PFSK-1 (cell line): ENCODE measurements around the gene NECTIN1.

Experiments used
- FOXP2 ChIP-seq: optimal IDR thresholded peaks from 2 replicates; pipeline ENCODE3; 2011; ENCODE audit warnings: borderline replicate concordance, control low read depth, inconsistent platforms; ENCODE audit not compliant: insufficient read depth; ENCODE audit errors: extremely low read length, extremely low read depth
- POLR2AphosphoS5 ChIP-seq: IDR thresholded peaks from 2 replicates; pipeline ENCODE4 v1.6.1; 2012; ENCODE audit warnings: low read depth, mild to moderate bottlenecking, control low read depth, low read length, moderate library complexity
- REST ChIP-seq, 2 experiments: IDR thresholded peaks; 2 replicates each; pipeline versions ENCODE4 v1.6.1 to v1.8.0; 2011 to 2012; ENCODE audit warnings: low read depth in 2 of 2, low read length in 2 of 2, control low read depth in 1 of 2, inconsistent platforms in 1 of 2, mild to moderate bottlenecking in 1 of 2, moderate library complexity in 1 of 2; ENCODE audit not compliant: insufficient read depth in 1 of 2
- SIN3A ChIP-seq: IDR thresholded peaks from 2 replicates; pipeline ENCODE4 v1.6.1; 2012; ENCODE audit warnings: mild to moderate bottlenecking, low read length, moderate library complexity, borderline replicate concordance; ENCODE audit not compliant: insufficient read depth
- TAF1 ChIP-seq: IDR thresholded peaks from 2 replicates; pipeline ENCODE4 v1.6.1; 2012; ENCODE audit warnings: low read length, control low read depth, borderline replicate concordance; ENCODE audit not compliant: insufficient read depth

Gene NECTIN1

GRCh38 chr11:119701591-119702549 is 27.1 kb downstream of the NECTIN1 start:
- no peak for TF ChIP-seq TAF1
- TF ChIP-seq POLR2AphosphoS5, result no peak
- no peak for TF ChIP-seq REST (IDR thresholded peaks at IDR 0.05; ENCODE audit: insufficient read depth in 1 of 2, low read depth in 2 of 2, low read length in 2 of 2)
- no peak for TF ChIP-seq SIN3A
- no peak for TF ChIP-seq FOXP2

GRCh38 chr11:119700536-119701346 is 28.3 kb downstream of the NECTIN1 start:
- TF ChIP-seq POLR2AphosphoS5, result no peak
- no peak for TF ChIP-seq REST (IDR thresholded peaks at IDR 0.05; ENCODE audit: insufficient read depth in 1 of 2, low read depth in 2 of 2, low read length in 2 of 2)
- no peak for TF ChIP-seq SIN3A
- TF ChIP-seq FOXP2, result no peak
- TF ChIP-seq TAF1, result no peak

DNA sequence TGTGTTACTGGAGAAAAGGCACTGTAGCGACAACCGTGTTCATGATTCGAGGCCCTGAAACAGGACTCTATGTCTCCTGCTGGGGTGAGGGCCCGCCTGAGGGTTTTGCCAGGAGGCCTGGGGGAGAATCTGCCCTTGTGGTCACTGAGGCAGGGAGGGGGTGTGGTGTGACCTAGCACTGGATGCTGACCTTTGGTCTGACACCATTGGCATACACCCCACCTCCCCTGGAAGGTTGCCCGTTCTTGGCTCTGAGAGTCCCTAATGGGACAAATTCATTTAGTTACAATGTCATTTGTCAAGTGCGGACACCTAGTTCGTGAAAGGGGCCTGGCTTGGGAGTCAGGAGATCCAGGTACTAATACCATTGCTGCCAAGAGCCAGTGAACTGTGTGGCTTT is 29.0 kb downstream of the NECTIN1 start:
- TF ChIP-seq SIN3A, result no peak
- no peak for TF ChIP-seq REST (IDR thresholded peaks at IDR 0.05; ENCODE audit: insufficient read depth in 1 of 2, low read depth in 2 of 2, low read length in 2 of 2)
- no peak for TF ChIP-seq POLR2AphosphoS5
- TF ChIP-seq TAF1, result no peak
- TF ChIP-seq FOXP2, result no peak

DNA sequence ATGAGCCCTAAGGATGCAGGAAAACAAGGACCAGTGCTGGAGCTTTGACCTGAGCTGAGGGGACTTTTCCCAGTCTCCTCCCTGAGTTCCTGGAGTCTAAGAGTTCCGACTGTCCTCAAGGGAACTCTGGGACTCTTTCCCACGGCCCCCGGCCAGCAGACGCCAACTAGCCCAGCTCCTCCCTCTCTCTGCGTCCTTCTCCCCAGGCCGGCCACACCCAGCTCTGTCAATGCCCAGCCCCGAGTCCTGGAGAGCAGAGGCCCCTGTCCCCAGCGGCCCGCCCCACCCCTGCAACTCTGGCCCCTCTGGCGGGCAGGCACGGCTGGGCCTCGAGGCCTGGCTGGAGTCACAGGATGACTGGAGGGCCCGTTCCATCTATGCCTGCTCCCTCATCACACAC is 29.8 kb downstream of the NECTIN1 start:
- TF ChIP-seq REST (IDR thresholded peaks at IDR 0.05; ENCODE audit: insufficient read depth in 1 of 2, low read depth in 2 of 2, low read length in 2 of 2) (no peak), POLR2AphosphoS5 (no peak), FOXP2 (no peak), TAF1 (no peak), SIN3A (no peak)
